Renal pelvis (tissue), 4 donors: ENCODE results near the gene APBA2. TPM values are rescaled to one million over a fixed set of nuclear protein-coding genes. Genes with fewer than 3 reads are reported as not detected.

Experiments
- DNase-seq: peaks from one replicate; pipeline ENCODE4 v3.0.0-alpha.2; 2013
- polyA plus RNA-seq, 3 donors: library from polyadenylated mRNA; unstranded; fragments of 120-200 nt; gene quantifications; one replicate each; pipeline ENCODE4 v1.2.1, GENCODE V29; 2013; ENCODE audit not compliant: insufficient read length in 3 of 3

Gene APBA2
- polyA plus RNA-seq, 3 donors, result 12.6 to 18.3 (median 15.3) TPM

GRCh38 chr15:29057856-29058255, 172.1 kb downstream of the APBA2 start:
- no peak for DNase-seq

GRCh38 chr15:29058903-29059539, 173.2 kb downstream of the APBA2 start:
- DNase-seq, result no peak

- no peak for DNase-seq
Measured at GRCh38 chr15:29059871-29060640, 174.3 kb downstream of the APBA2 start.

- no peak for DNase-seq
Measured at GRCh38 chr15:29061746-29062145, 176.0 kb downstream of the APBA2 start.

GRCh38 chr15:29062179-29062591, 176.4 kb downstream of the APBA2 start:
- DNase-seq, result no peak

GRCh38 chr15:29062626-29063025, 176.9 kb downstream of the APBA2 start:
- DNase-seq, result no peak

- no peak for DNase-seq
Measured at GRCh38 chr15:29063646-29064045, 177.9 kb downstream of the APBA2 start.

- DNase-seq, result no peak
Measured at GRCh38 chr15:29064290-29064689, 178.5 kb downstream of the APBA2 start.

GRCh38 chr15:29064731-29065130, 179.0 kb downstream of the APBA2 start:
- DNase-seq, result no peak

- no peak for DNase-seq
Measured at GRCh38 chr15:29065571-29065970, 179.8 kb downstream of the APBA2 start.

- DNase-seq, result no peak
Measured at GRCh38 chr15:29066310-29066709, 180.5 kb downstream of the APBA2 start.

GRCh38 chr15:29066838-29067237, 181.1 kb downstream of the APBA2 start:
- no peak for DNase-seq

- DNase-seq, result no peak
Measured at GRCh38 chr15:29067949-29068348, 182.2 kb downstream of the APBA2 start.

- no peak for DNase-seq
Measured at GRCh38 chr15:29070471-29071231, 184.9 kb downstream of the APBA2 start.

GRCh38 chr15:29071232-29071881, 185.6 kb downstream of the APBA2 start:
- no peak for DNase-seq

- DNase-seq, result no peak
Measured at GRCh38 chr15:29071882-29072273, 186.1 kb downstream of the APBA2 start.

GRCh38 chr15:29072444-29072843, 186.7 kb downstream of the APBA2 start:
- DNase-seq, result no peak

GRCh38 chr15:29074045-29074444, 188.3 kb downstream of the APBA2 start:
- DNase-seq, result no peak

GRCh38 chr15:29078541-29078940, 192.8 kb downstream of the APBA2 start:
- no peak for DNase-seq

- no peak for DNase-seq
Measured at GRCh38 chr15:29079479-29079878, 193.7 kb downstream of the APBA2 start.

GRCh38 chr15:29081781-29082180, 196.0 kb downstream of the APBA2 start:
- DNase-seq, result no peak

GRCh38 chr15:29083161-29083560, 197.4 kb downstream of the APBA2 start:
- no peak for DNase-seq
